ENCODE data around the gene HSD17B3.

GRCh38 chr9:96236854-96237550 is 65.0 kb downstream of the HSD17B3 start:
- TF ChIP-seq CTCF (IDR thresholded peaks at IDR 0.05) (no peak), EZH2phosphoT487 (IDR thresholded peaks at IDR 0.05) (no peak)
